Measurements from ENCODE around the gene ZFAND2B. TPM values are rescaled to one million over a fixed set of nuclear protein-coding genes. Genes with fewer than 3 reads are reported as not detected.

ZFAND2B gene
- total RNA-seq, 3 donors from 2014 or later: 43.6 to 52.0 (median 45.0) TPM

- TF ChIP-seq CTCF (IDR thresholded peaks at IDR 0.05) (no peak), POLR2A (IDR thresholded peaks at IDR 0.05) (no peak), POLR2AphosphoS5 (IDR thresholded peaks at IDR 0.05) (no peak)
- Histone ChIP-seq H3K4me3 (peak overlapping the region in 1 of 3 donors; percentile 92), H3K36me3 (peaks cover 7% of the 10 kb centered on the region), H3K9me3 (no peaks in the 10 kb centered on the region), H3K27ac (peak overlapping the region in 1 of 2 donors; percentile 97), H3K4me1 (peaks cover 0 to 19% of the 10 kb centered on the region in 2 donors), H3K27me3 (no peaks in the 10 kb centered on the region)
- intact Hi-C loops (cut with DNase I; ENCODE audit: low total_unique reads): loop anchor here (10.0 kb wide), 1 partner anchor 505 kb away; no protein-coding TSS in a partner anchor
- DNase-seq (ENCODE audit: low spot score in 2 of 2): no peak
Measured at GRCh38 chr2:219179601-219180465, 26.7 kb upstream of the ZFAND2B start.

- no peak for TF ChIP-seq CTCF (IDR thresholded peaks at IDR 0.05)
- TF ChIP-seq POLR2A (IDR thresholded peaks at IDR 0.05): no peak
- TF ChIP-seq POLR2AphosphoS5 (IDR thresholded peaks at IDR 0.05): no peak
- H3K36me3 ChIP-seq: peaks cover 7% of the 10 kb centered on the region
Measured at GRCh38 chr2:219180961-219181360, 25.6 kb upstream of the ZFAND2B start.

GRCh38 chr2:219181531-219181930 lies 25.1 kb upstream of the ZFAND2B start:
- DNase-seq (ENCODE audit: low spot score in 2 of 2): no peak
- no peaks in the 10 kb centered on the region for H3K27me3 ChIP-seq
- peaks cover 7% of the 10 kb centered on the region for H3K36me3 ChIP-seq
- intact Hi-C loops (cut with DNase I; ENCODE audit: low total_unique reads): no loop called here
- H3K27ac ChIP-seq: no peak overlapping the region
- no peaks in the 10 kb centered on the region for H3K9me3 ChIP-seq
- no peak overlapping the region for H3K4me3 ChIP-seq
- TF ChIP-seq POLR2AphosphoS5 (IDR thresholded peaks at IDR 0.05): no peak
- no peak for TF ChIP-seq POLR2A (IDR thresholded peaks at IDR 0.05)
- no peak for TF ChIP-seq CTCF (IDR thresholded peaks at IDR 0.05)
- peaks cover 0 to 10% of the 10 kb centered on the region in 2 donors for H3K4me1 ChIP-seq

More at GRCh38 chr2:219180961-219181360, 25.6 kb upstream of the ZFAND2B start:
- no peaks in the 10 kb centered on the region for H3K9me3 ChIP-seq
- no peak overlapping the region for H3K4me3 ChIP-seq
- no peak overlapping the region for H3K27ac ChIP-seq
- H3K4me1 ChIP-seq: peaks cover 0 to 13% of the 10 kb centered on the region in 2 donors
- no peaks in the 10 kb centered on the region for H3K27me3 ChIP-seq
- DNase-seq (ENCODE audit: low spot score in 2 of 2): no peak
- intact Hi-C loops (cut with DNase I; ENCODE audit: low total_unique reads): no loop called here

- no peak for TF ChIP-seq POLR2AphosphoS5 (IDR thresholded peaks at IDR 0.05)
- no peak for TF ChIP-seq POLR2A (IDR thresholded peaks at IDR 0.05)
- TF ChIP-seq CTCF (IDR thresholded peaks at IDR 0.05): no peak
- H3K27me3 ChIP-seq: no peaks in the 10 kb centered on the region
- H3K9me3 ChIP-seq: no peaks in the 10 kb centered on the region
- peaks cover 0 to 10% of the 10 kb centered on the region in 2 donors for H3K4me1 ChIP-seq
- no peak for DNase-seq (ENCODE audit: low spot score in 2 of 2)
- H3K36me3 ChIP-seq: peaks cover 7% of the 10 kb centered on the region
- no peak overlapping the region for H3K4me3 ChIP-seq
- peak overlapping the region in 1 of 2 donors; percentile 38 for H3K27ac ChIP-seq
- intact Hi-C loops (cut with DNase I; ENCODE audit: low total_unique reads): no loop called here
Measured at GRCh38 chr2:219182331-219183150, 24.0 kb upstream of the ZFAND2B start.
